HEK293 (cell line): ENCODE measurements around the gene SUN5.

Experiments used
- GFI1B ChIP-seq: fragments of 450-650 bp; formaldehyde crosslinking; IDR thresholded peaks from 2 replicates; pipeline ENCODE4 v1.5.1; 2016; ENCODE audit warnings: missing biosample characterization, missing genetic modification characterization
- ZNF175 ChIP-seq: fragments of 450-650 bp; formaldehyde crosslinking; IDR thresholded peaks from 2 replicates; pipeline ENCODE4 v1.5.1; 2016; ENCODE audit warnings: missing biosample characterization, missing genetic modification characterization
- ZNF211 ChIP-seq: fragments of 450-650 bp; formaldehyde crosslinking; IDR thresholded peaks from 2 replicates; pipeline ENCODE4 v1.5.1; 2016; ENCODE audit warnings: low read depth, missing biosample characterization, missing genetic modification characterization
- ZNF23 ChIP-seq: fragments of 450-650 bp; formaldehyde crosslinking; IDR thresholded peaks from 2 replicates; pipeline ENCODE4 v1.5.1; 2016; ENCODE audit warnings: missing biosample characterization, missing genetic modification characterization, borderline replicate concordance
- ZNF423 ChIP-seq: fragments of 450-650 bp; formaldehyde crosslinking; IDR thresholded peaks from 2 replicates; pipeline ENCODE4 v1.5.1; 2016; ENCODE audit warnings: missing biosample characterization, missing genetic modification characterization
- ZNF521 ChIP-seq: fragments of 450-650 bp; formaldehyde crosslinking; IDR thresholded peaks from 2 replicates; pipeline ENCODE4 v1.5.1; 2017; ENCODE audit warnings: missing biosample characterization, mild to moderate bottlenecking, missing genetic modification characterization
- ZNF544 ChIP-seq: fragments of 450-650 bp; formaldehyde crosslinking; IDR thresholded peaks from 2 replicates; pipeline ENCODE4 v1.5.0; 2017; ENCODE audit warnings: missing biosample characterization, missing genetic modification characterization
- ZNF549 ChIP-seq: fragments of 450-650 bp; IDR thresholded peaks from 2 replicates; pipeline ENCODE4 v1.5.1; 2018; ENCODE audit warnings: missing biosample characterization, missing genetic modification characterization, mild to moderate bottlenecking, inconsistent platforms, moderate library complexity
- ZNF560 ChIP-seq: fragments of 450-650 bp; formaldehyde crosslinking; IDR thresholded peaks from 2 replicates; pipeline ENCODE4 v1.5.1; 2017; ENCODE audit warnings: missing biosample characterization, missing genetic modification characterization, borderline replicate concordance
- ZNF791 ChIP-seq: fragments of 450-650 bp; formaldehyde crosslinking; IDR thresholded peaks from 2 replicates; pipeline ENCODE4 v1.5.1; 2016; ENCODE audit warnings: missing biosample characterization, missing genetic modification characterization
- TF ChIP-seq, protein P1 (sequence below): fragments of 450-650 bp; formaldehyde crosslinking; IDR thresholded peaks from 2 replicates; pipeline ENCODE4 v1.5.1; 2016; ENCODE audit warnings: missing biosample characterization, missing genetic modification characterization
- TF ChIP-seq, protein P2 (sequence below): fragments of 450-650 bp; formaldehyde crosslinking; IDR thresholded peaks from 2 replicates; pipeline ENCODE4 v1.5.1; 2016; ENCODE audit warnings: missing biosample characterization, missing genetic modification characterization

DNA sequence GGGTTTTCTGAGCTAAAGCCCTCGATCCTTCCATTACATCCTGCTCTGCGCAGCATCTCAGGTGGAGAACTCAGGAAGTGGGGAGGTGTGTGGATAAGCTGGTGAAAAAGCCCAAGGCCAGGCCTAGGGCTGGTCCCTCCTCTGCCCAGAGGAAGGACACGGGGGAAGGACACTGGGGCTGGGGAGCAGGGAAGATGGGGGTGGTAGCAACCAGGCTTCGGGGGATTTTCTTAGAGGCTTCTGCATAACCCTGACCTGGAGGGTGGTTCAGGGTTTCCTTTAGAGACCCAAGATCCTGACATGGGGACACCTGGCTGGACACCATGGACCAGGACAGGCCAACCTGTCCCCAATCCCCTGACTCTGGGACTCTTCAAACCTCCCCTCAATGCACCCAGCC is 37.9 kb downstream of the SUN5 start:
- TF ChIP-seq GFI1B (tag by site-specific recombination), result no peak
- no peak for TF ChIP-seq ZNF791 (tag by site-specific recombination)
- TF ChIP-seq, protein P1, sequence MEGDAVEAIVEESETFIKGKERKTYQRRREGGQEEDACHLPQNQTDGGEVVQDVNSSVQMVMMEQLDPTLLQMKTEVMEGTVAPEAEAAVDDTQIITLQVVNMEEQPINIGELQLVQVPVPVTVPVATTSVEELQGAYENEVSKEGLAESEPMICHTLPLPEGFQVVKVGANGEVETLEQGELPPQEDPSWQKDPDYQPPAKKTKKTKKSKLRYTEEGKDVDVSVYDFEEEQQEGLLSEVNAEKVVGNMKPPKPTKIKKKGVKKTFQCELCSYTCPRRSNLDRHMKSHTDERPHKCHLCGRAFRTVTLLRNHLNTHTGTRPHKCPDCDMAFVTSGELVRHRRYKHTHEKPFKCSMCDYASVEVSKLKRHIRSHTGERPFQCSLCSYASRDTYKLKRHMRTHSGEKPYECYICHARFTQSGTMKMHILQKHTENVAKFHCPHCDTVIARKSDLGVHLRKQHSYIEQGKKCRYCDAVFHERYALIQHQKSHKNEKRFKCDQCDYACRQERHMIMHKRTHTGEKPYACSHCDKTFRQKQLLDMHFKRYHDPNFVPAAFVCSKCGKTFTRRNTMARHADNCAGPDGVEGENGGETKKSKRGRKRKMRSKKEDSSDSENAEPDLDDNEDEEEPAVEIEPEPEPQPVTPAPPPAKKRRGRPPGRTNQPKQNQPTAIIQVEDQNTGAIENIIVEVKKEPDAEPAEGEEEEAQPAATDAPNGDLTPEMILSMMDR (tag by site-specific recombination), result no peak
- no peak for TF ChIP-seq ZNF544 (tag by site-specific recombination)
- no peak for TF ChIP-seq ZNF211 (tag by site-specific recombination)
- no peak for TF ChIP-seq ZNF521 (tag by site-specific recombination)
- TF ChIP-seq ZNF23 (tag by site-specific recombination), result no peak
- TF ChIP-seq ZNF549, result no peak
- no peak for TF ChIP-seq ZNF560 (tag by site-specific recombination)
- TF ChIP-seq ZNF175 (tag by site-specific recombination), result no peak
- TF ChIP-seq ZNF423 (tag by site-specific recombination), result no peak
- TF ChIP-seq, protein P2, sequence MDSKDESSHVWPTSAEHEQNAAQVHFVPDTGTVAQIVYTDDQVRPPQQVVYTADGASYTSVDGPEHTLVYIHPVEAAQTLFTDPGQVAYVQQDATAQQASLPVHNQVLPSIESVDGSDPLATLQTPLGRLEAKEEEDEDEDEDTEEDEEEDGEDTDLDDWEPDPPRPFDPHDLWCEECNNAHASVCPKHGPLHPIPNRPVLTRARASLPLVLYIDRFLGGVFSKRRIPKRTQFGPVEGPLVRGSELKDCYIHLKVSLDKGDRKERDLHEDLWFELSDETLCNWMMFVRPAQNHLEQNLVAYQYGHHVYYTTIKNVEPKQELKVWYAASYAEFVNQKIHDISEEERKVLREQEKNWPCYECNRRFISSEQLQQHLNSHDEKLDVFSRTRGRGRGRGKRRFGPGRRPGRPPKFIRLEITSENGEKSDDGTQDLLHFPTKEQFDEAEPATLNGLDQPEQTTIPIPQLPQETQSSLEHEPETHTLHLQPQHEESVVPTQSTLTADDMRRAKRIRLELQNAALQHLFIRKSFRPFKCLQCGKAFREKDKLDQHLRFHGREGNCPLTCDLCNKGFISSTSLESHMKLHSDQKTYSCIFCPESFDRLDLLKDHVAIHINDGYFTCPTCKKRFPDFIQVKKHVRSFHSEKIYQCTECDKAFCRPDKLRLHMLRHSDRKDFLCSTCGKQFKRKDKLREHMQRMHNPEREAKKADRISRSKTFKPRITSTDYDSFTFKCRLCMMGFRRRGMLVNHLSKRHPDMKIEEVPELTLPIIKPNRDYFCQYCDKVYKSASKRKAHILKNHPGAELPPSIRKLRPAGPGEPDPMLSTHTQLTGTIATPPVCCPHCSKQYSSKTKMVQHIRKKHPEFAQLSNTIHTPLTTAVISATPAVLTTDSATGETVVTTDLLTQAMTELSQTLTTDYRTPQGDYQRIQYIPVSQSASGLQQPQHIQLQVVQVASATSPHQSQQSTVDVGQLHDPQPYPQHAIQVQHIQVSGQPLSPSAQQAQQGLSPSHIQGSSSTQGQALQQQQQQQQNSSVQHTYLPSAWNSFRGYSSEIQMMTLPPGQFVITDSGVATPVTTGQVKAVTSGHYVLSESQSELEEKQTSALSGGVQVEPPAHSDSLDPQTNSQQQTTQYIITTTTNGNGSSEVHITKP, result no peak
